Activated CD4-positive, alpha-beta T cell treated with anti-CD3 and anti-CD28 coated beads, Interleukin-2, amount 50 U/mL, for 24 hours (primary cell): ENCODE results near the gene DPP6.

Experiments
- DNase-seq, 2 donors: peaks; one replicate each; pipeline ENCODE4 v3.0.0-alpha.2; 2020; ENCODE audit warnings: low read depth in 1 of 2, low spot score in 1 of 2

Gene DPP6

GRCh38 chr7:154792436-154793055 lies 740.3 kb downstream of the DPP6 start:
- DNase-seq, result no peak

DNA sequence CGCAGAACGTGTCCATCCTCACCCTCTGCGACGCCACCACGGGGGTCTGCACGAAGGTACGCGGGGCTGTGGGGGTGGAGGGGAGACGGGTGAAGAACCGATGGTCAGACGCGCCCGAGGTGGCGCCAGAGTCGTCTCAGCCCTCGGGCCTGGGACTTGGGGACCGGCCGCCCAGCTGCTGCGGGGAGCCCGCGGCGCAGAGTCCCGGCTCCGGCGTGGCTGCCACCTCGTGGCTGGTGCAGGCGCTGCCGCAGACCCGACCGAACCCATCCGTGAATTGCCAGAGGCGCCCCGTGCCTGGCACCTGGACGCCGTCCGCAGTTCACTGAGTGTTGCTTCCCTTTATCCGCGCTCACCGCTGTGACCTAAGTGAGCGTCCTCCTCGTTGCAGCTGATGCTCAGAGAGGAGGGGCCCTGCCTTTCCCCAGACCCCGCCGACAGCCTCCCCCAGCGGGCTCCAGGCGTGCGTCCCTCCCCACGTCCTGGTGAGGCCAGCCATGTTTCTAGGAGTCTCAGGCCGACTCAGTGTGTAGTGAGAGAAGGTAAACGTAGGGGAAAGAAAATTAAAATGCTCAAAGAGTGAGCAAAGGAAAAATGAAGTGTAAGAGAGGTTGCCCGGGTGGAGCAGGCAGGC lies 742.1 kb downstream of the DPP6 start:
- no peak for DNase-seq

DNA sequence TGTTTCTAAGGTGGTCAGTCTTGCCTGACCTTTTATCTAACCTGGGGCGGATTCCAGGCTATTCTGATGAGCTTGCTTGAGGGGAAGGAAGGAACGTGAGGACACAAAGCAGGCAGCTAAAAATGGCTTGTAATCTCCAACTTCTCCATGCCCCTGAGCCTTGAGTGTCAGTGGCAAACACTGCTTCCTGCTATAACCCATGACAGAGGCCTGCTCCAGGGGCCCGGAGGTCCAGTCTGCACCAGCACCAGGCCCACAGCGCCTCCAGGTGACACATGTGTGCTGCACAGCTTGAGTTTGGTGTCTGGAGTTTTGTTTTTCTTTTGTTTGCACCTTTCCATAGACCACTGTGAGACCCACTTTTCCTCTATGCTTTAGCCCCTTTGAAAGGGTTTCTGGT lies 742.8 kb downstream of the DPP6 start:
- DNase-seq, result no peak

GRCh38 chr7:154795437-154795836 lies 743.2 kb downstream of the DPP6 start:
- DNase-seq, result no peak

- DNase-seq, result no peak
These were observed 752.3 kb downstream of the DPP6 start for GRCh38 chr7:154804449-154804848.

GRCh38 chr7:154812027-154812426 lies 759.8 kb downstream of the DPP6 start:
- DNase-seq, result no peak

- DNase-seq, result no peak
These were observed 765.2 kb downstream of the DPP6 start for GRCh38 chr7:154817224-154817896.

DNA sequence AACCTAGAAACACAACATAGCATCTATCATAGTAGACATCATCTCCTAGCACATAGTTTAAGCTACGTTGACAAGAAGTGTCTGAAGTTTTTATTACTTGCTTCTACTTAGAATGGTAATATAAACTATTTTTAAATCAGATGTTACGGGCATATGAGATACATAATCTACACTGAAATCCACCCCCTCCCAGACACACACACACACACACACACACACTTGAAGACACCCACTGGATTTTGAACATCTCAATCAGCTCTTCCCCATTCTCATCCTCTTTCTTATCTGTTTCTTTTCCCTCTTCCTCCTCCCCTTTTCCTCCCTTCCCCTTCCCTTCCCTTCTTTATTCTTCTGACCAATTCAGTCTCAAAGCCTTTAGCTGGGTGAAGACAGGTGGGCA lies 774.8 kb downstream of the DPP6 start:
- DNase-seq, result no peak

GRCh38 chr7:154832557-154833138 lies 780.5 kb downstream of the DPP6 start:
- no peak for DNase-seq

- DNase-seq, result no peak
These were observed 783.8 kb downstream of the DPP6 start for GRCh38 chr7:154836021-154836448.

GRCh38 chr7:154837087-154837486 lies 784.9 kb downstream of the DPP6 start:
- DNase-seq, result no peak

DNA sequence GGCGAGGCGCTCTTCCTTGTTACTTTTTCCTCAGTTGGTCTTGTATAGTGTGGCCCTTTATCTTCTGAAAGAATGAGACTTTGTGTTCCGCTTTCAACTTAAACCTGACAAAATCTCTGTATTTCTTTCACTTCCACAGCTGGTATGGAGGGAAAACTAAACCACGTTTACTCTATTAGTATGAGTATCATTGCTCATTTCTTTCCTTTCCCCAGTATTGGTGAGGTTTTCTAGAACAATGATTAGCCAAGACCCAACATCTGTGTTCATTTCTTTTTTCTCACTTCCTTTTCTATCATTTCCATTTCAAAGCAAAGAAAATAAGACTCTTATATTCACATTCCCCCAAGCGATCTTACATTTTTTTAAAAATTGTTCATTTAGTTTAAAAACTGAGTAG lies 785.4 kb downstream of the DPP6 start:
- no peak for DNase-seq

- no peak for DNase-seq
These were observed 787.9 kb downstream of the DPP6 start for GRCh38 chr7:154840086-154840485.

GRCh38 chr7:154841731-154842331 lies 789.6 kb downstream of the DPP6 start:
- DNase-seq, result no peak

DNA sequence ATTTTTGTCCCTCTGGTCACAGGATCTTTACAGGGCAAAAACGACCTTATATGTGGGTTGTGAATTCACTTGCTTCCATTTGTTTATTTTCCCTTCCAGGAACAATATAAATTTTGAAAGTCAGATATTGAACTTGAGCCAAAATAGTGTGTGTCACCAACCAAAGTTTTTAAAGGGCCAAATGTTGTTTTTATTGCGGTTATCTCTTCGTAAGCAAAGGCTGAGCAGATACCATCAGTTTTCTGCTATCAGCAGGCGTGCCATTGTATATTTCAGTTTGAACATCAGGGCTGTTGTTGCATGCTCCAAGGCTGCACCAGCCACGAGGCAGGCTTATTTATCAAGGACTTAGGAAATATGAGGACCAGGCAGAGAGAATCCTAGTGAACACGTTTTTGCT lies 790.4 kb downstream of the DPP6 start:
- DNase-seq, result no peak

DNA sequence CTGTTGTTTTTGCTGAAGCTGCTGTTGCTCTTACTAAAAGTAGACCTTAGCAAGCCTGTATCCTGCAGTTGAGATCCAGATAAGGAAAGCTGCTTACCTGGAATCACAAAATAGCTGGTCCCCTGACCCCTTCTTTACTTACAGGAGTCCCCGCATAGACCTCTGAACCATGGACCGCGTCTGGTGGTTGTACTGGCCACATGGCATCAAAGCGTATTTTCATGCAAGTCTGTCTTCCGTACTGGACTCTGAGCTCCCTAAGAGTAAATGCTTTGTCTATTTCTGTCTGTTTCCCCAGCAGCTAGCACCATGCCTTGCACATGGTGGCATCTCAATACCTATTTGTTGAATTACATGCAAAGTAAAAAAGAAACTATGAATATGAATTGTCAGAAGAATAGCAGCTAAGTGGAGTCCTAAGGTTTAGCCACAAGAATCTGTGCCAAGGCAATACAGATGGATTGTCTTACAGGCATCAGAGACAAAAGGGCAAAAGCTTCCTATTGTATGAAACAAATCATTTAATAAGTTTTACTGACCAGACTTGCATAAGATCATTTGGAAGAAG lies 791.6 kb downstream of the DPP6 start:
- no peak for DNase-seq

DNA sequence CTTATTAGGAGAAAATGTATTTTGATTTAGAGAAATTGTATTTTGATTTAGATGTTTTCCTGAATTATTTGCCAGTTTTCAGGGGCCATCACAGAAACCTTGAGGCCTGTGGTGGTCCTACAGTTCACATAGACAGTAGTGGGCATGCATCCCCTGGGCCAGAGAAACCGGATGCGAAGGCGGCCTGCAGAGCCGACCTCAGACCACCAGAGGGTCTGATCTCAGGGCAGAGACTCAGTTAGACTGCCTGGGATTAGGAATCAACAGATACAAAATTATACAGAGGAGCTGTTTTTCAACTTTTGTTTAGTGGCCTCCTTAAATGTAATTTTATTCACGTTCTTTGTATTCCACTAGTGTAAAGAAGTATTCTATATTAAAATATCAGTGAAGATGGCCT lies 792.3 kb downstream of the DPP6 start:
- DNase-seq, result no peak

DNA sequence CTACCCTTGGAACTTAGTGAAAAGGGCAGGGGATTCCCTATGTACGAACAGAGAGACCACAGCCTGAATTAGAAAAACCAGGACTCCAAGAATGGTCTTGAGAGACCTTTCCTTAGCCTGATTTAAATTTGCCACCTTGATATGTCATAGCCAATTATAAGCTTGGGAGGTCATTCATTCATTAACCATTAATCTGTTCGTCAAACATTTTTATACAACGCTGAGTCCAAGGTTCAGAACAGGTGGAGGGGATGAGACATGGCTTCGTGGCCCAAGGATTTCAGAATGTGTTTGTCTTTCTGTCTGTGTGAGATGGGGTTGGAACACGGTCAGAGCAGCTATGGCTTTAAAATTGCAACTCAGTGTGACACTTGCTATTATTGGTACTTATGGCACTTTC lies 792.8 kb downstream of the DPP6 start:
- DNase-seq, result no peak

DNA sequence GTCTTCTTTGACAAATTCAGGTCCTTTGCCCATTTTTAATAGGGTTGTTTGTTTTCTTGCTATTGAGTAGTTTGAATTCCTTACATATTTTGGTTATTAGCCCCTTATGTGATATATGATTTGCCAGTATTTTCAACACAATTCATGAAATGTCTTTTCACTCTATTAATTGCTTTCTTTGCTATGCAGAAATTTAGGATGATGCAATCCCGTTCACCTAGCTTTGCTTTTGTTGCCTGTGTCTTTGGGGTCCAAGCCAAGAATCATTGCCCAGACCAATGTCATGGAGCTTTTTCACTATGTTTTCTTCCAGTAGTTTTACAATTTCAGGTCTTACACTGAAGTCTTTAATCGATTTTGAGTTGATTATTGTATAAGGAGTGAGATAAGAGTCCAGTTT lies 796.3 kb downstream of the DPP6 start:
- no peak for DNase-seq

DNA sequence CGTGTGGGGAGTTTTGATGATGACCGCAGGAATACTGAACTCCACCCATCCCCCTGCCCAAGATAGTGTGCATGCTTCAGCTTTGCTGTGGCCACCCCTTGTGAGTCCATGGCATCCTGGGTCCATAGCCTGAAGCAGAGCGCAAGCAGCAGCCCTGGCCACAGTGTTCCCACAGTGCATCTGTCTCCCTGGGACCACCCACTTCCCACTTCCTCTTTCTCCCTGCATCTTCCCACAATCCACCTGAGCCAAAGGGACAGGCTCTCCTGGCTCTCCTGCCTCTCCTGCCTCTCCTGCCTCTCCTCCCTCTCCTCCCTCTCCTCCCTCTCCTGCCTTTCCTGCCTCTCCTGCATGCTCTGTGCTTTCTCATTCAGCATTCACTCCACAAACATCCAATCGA lies 800.0 kb downstream of the DPP6 start:
- no peak for DNase-seq

GRCh38 chr7:154853063-154853726 lies 801.0 kb downstream of the DPP6 start:
- no peak for DNase-seq
